OCI-M1 (cell line): Measurements from ENCODE around the gene TARDBP.
A peak's percentile ranks its signal among the peaks of the same experiment; 100 is the strongest.
"Not testable (repeated sequence)": the region's sequence is repeated elsewhere in the genome, so short reads cannot be mapped to it uniquely, and the experiment has no call there.

ENCODE experiments used
- DNase-seq: peaks from one replicate; lab custom pipeline; 2025; lab: John Stamatoyannopoulos, UW

Gene TARDBP

GRCh38 chr1:10992864-10993263 is 19.6 kb upstream of the TARDBP start:
- DNase-seq: no peak

DNA sequence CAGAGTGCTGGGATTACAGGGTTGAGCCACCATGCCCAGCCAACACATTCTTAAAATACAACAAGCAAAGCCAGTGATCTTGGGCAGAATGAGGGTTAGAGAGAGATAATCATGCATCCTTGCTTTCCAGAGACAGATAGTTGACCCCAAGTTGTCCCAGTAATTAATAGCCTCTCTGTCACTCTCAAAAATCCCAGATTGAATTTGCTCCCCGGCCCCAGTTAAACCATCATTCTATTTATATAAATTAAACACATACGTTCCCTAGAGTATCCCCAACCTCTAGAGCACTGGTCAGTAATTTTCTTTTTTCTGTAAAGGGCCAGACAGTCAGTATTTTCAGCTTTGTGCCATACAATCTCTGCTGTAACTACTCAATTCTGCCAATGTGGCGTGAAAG is 16.4 kb upstream of the TARDBP start:
- no peak for DNase-seq

DNA sequence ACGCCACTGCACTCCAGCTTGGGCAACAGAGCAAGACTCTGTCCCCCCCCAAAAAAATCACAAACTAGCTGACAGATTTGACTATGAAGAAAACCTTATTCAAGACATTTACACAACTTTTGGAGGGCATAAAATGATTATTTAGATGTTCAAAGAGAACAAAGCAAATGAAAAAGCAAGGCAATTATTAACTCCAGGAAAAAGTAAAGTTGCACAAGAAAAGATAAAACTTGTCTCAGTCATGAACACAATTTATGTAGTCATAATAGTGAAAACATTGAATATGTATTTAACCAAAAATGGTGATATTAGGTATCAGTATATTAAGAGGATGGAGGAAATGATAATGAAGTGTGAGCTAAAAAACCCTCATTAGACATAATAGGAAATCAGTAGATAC is 11.9 kb upstream of the TARDBP start:
- DNase-seq: no peak

GRCh38 chr1:11013160-11013531 is 692 bp downstream of the TARDBP start:
- no peak for DNase-seq

DNA sequence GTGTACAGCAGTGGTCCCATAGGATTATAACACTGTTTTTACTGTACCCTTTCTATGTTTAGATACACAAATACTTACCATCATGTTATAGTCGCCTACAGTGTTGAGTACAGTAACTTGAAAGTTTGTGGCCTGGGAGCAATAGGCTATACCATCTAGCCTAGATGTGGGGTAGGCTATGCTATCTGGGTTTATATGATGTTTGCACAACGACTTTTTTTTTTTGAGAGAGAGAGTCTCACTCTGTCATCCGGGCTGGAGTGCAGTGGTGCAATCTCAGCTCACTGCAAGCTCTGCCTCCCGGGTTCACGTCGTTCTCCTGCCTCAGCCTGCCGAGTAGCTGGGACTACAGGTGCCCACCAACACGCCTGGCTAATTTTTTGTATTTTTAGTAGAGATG is 6.9 kb downstream of the TARDBP start:
- DNase-seq: not testable (repeated sequence)

- no peak for DNase-seq
Observed at GRCh38 chr1:11019971-11020370, 7.5 kb downstream of the TARDBP start.

DNA sequence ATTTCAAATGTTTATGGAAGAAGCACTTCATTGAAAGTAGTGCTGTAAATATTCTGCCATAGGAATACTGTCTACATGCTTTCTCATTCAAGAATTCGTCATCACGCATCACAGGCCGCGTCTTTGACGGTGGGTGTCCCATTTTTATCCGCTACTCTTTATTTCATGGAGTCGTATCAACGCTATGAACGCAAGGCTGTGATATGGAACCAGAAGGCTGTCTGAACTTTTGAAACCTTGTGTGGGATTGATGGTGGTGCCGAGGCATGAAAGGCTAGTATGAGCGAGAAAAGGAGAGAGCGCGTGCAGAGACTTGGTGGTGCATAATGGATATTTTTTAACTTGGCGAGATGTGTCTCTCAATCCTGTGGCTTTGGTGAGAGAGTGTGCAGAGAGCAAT is 10.7 kb downstream of the TARDBP start:
- no peak for DNase-seq

GRCh38 chr1:11024154-11024873 is 11.9 kb downstream of the TARDBP start:
- DNase-seq: no peak

DNA sequence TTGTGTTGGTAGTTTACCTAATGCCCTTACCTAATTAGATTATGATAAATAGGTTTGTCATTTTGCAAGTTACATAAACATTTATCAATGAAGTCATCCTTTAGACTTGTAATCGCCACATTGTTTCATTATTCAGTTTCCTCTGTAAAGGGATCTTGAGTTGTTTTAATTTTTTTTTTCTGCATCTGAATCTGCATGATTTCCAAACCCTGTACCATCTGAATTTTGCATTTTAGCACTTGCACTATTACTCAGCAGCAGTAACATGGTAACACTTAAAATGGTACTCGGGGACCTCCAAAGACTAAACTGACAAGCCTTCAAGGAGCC is 12.4 kb downstream of the TARDBP start:
- DNase-seq: no peak

DNA sequence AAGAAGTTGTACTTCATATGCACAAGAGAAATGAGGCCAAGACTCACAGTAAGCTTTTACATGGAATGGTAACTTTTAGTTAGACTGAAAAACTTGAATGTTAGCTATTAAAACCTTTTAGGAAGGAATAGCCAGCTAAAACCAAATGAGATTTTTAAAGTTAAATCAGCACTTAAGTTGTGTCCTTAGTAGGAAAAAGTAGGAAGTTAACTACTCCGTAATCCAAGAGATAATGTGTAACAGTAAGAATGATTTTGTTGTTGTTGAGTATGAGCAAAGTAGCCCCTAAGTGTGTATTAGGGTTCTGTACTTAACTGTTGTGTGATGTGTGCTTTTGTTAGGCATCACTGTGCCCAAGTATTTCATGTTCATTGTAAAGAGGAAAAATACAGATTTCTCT is 13.2 kb downstream of the TARDBP start:
- no peak for DNase-seq

DNA sequence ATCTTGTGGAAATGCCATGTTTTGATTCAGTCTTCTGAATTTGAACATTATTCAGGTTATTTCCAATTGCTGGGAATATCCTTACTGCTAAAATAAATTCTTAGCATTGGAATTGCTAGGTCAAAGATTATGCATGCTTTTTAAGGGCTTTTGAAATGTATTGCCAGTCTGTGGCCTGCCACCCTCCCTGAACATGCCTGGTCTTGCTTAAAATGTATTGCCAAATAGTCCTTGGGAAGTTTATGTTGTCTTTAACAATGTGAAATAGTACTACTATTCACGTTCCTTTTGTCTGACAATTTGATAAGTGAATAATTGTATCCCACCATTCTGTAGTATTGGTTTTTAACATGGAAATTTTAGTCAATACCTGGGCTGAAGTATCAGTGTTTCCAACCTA is 13.6 kb downstream of the TARDBP start:
- DNase-seq: no peak

GRCh38 chr1:11026903-11027302 is 14.4 kb downstream of the TARDBP start:
- no peak for DNase-seq

DNA sequence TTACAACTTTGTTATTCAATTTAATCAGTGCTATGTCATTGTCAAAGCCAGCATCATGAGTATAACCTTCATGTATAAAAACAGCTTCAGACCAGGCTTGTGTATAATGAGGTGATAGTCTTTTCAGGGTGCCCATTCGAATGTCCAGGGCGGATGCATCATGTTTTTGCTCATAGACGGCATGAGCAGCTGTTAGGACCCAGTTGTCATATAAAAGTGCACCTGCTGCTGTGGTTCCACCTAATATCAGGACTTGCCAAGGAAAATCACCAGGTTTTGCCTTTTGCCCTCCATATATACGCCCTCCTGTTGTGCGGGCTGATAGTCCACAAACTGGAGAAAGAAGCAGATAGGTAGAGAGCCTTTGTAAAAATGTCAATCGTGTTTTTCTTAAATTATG is 14.9 kb downstream of the TARDBP start:
- no peak for DNase-seq

GRCh38 chr1:11028018-11028417 is 15.6 kb downstream of the TARDBP start:
- DNase-seq: no peak

DNA sequence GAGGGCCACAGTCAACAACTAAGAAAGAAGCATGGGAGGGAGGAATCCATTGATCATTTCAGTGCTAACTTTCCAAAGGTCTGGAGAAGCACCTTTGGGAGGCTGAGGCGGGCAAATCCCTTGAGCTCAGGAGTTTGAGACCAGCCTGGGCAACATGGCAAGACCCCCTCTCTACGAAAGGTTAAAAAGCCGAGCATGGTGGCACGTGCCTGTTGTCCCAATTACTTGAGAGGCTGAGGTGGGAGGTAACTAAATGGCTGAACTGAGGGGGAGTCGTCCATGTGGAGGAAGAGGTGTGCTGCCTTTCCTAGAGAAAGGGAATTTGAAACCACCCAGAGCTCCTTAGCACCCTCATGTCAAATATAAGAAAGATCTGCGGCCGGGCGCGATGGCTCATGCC is 18.4 kb downstream of the TARDBP start:
- DNase-seq: no peak

DNA sequence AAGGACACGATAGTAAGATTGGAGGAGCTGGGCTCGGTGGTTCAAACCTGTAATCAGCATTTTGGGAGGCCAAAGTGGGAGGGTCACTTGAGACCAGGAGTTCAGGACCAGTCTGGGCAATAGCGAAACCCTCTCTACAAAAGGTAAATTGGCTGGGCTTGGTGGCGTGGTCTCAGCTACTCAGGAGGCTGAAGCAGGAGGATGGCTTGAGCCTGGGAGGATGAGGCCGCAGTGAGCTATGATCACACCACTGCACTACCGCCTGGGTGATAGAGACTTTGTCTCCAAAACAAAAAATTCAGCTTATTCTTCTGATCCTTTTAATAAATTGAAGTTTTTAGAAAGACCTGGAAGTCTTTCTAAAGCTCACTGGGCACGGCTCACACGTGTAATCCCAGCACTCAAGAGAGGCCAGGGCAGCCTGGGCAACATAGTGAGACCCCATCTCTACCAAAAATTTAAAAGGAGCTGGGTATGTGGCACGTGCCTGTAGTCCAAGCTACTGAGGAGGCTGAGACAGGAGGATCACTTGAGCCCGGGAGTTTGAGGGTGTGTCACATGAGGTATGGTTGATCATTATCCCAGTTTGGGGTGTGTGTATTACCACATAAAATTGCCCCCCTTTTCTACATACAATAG is 19.3 kb downstream of the TARDBP start:
- DNase-seq: no peak

- DNase-seq: not testable (repeated sequence)
Observed at GRCh38 chr1:11037019-11037739, 24.7 kb downstream of the TARDBP start.

DNA sequence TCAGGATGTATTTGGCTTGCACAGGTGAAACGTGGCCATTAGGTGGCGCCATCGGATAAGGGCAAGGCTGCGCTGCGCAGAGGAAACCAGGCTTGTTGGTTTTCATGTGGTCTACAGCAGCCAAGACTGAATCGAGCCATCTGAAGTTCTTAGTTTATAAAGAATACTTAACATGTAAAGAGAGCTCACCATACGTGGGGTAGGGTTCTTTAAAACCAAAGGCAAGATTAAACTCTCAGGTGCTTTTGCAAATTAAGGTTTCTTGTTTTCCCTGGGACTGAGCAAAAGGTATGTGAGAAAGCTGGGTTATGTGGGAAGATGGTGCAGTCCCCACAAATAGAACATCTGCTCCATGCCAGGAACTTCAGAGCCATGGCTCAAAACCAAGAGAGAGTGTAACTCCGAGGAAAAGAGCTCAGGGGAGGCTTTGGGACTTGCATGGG is 25.3 kb downstream of the TARDBP start:
- peak; percentile 90 for DNase-seq

- DNase-seq: no peak
Observed at GRCh38 chr1:11039351-11040104, 27.1 kb downstream of the TARDBP start.

GRCh38 chr1:11040105-11040429 is 27.6 kb downstream of the TARDBP start:
- DNase-seq: not testable (repeated sequence)

DNA sequence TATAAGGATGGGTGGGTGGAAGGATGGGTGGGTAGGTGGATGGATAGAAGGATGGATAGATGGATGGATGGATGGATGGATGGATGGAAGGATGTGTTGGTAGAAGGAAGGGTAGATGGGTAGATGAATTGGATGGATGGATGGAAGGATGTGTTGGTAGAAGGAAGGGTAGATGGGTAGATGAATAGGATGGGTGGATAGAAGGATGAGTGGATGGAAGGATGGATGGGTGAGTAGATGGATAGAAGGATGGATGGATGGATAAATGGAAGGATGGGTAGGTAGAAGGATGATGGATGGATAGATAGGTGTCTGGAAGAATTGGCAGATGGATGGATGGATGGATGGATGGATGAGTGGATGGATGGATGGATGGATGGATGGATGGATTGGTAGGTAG is 28.6 kb downstream of the TARDBP start:
- DNase-seq: no peak

- no peak for DNase-seq
Observed at GRCh38 chr1:11042065-11042464, 29.6 kb downstream of the TARDBP start.
